Sigmoid colon (tissue), 7 donors: ENCODE results near the gene SMCO3. TPM values are rescaled to one million over a fixed set of nuclear protein-coding genes. Genes with fewer than 3 reads are reported as not detected.

Experiments
- DNase-seq: peaks from one replicate; pipeline ENCODE4 v3.0.0-alpha.2; 2019
- H3K27ac ChIP-seq, 4 donors: fragments of 200-600 bp; sonication (generic); one replicate each; pipeline ENCODE4 v1.5.1; 2016 to 2019; ENCODE audit warnings: mild to moderate bottlenecking in 1 of 4
- H3K27me3 ChIP-seq, 3 donors: fragments of 200-600 bp; sonication (generic); one replicate each; pipeline ENCODE4 v1.5.1; 2019; ENCODE audit warnings: mild to moderate bottlenecking in 1 of 3
- H3K36me3 ChIP-seq, 4 donors: fragments of 200-600 bp; sonication (generic); one replicate each; pipeline ENCODE4 v1.5.1; 2016 to 2019
- H3K4me1 ChIP-seq, 4 donors: fragments of 200-600 bp; sonication (generic); one replicate each; pipeline ENCODE4 v1.5.1; 2017 to 2019
- H3K4me3 ChIP-seq, 4 donors: fragments of 200-600 bp; sonication (generic); one replicate each; pipeline ENCODE4 v1.5.1; 2017 to 2019; ENCODE audit warnings: mild to moderate bottlenecking in 2 of 4, moderate library complexity in 1 of 4
- H3K9me3 ChIP-seq, 4 donors: fragments of 200-600 bp in 3 of 4; sonication (generic) in 3 of 4; one replicate each; pipeline versions ENCODE4 v1.5.1 to v1.6.1; 2013 to 2019
- CTCF ChIP-seq, 4 experiments: fragments of 450-650 bp in 3 of 4; fragments of 200-600 bp in 1 of 4; IDR thresholded peaks; one replicate each; pipeline ENCODE4 v1.5.1; 2016 to 2019; ENCODE audit warnings: antibody characterized with exemption in 4 of 4, mild to moderate bottlenecking in 3 of 4, moderate library complexity in 2 of 4
- EP300 ChIP-seq, 4 donors: sonication (generic); formaldehyde crosslinking; IDR thresholded peaks; one replicate each; pipeline ENCODE4 v1.6.1; 2017; ENCODE audit warnings: antibody characterized with exemption in 4 of 4
- POLR2A ChIP-seq, 2 donors: fragments of 450-650 bp; IDR thresholded peaks; one replicate each; pipeline ENCODE4 v1.6.1; 2016; ENCODE audit warnings: antibody characterized with exemption in 2 of 2, mild to moderate bottlenecking in 2 of 2, moderate library complexity in 2 of 2
- POLR2AphosphoS5 ChIP-seq, 4 donors: sonication (generic); formaldehyde crosslinking; IDR thresholded peaks; one replicate each; pipeline ENCODE4 v1.6.1; 2017; ENCODE audit warnings: antibody characterized with exemption in 4 of 4
- WGBS, 2 donors: extraction: QIAGEN DNeasy Blood & Tissue Kit; methylation state at CpG; one replicate each; pipeline ENCODE4 v1.1.7; 2013; 5-methylcytosine and 5-hydroxymethylcytosine counted together
- intact Hi-C: fragments of 100-400 bp; cut with DNase I; formaldehyde crosslinking; loops from one replicate; pipeline ENCODE4 v1.15.1; 2023
- polyA plus RNA-seq, 3 donors: library from polyadenylated mRNA; stranded (reverse); fragments of 200-250 nt; gene quantifications; one replicate each; pipeline ENCODE4 v1.2.3, GENCODE V29; 2013
- total RNA-seq, 4 donors: library from RNA; depleted of rRNA; stranded (reverse); fragments of >200 nt; gene quantifications; one replicate each; pipeline ENCODE4 v1.1.0, GENCODE V29; 2016
- donor health status: healthy with polysubstance abuse.
- donor health status: Bipolar disorder and iron deficiency.
- donor health status: healthy.

Gene SMCO3
- total and polyA plus RNA-seq, 7 donors: 0.09 to 1.1 (median 0.36) TPM; not detected in 3

GRCh38 chr12:14803011-14803829, 10.8 kb downstream of the SMCO3 start, which contains the start of the genes C12orf60 and WBP11:
Gene C12orf60 (plus strand): TSS chr12:14803670. CDS start chr12:14822936, 19,266 bp downstream.
Gene WBP11 (minus strand): TSS chr12:14803478. CDS start chr12:14801383, 2,095 bp downstream.
- Histone ChIP-seq H3K9me3 (no peaks in the 10 kb centered on the region), H3K36me3 (peaks cover 0 to 15% (median 2%) of the 10 kb centered on the region in 4 donors), H3K4me3 (peak within 1 kb of the TSS; percentile 63 to 84 (median 77)), H3K4me1 (peaks cover 0 to 19% (median 16%) of the 10 kb centered on the region in 4 donors), H3K27me3 (no peaks in the 10 kb centered on the region), H3K27ac (peak within 1 kb of the TSS; percentile 81 to 97 (median 92))
- intact Hi-C loops: loop anchor here (2.0 kb wide), 1 partner anchor 28 kb away; a partner anchor contains a TSS
- 0% methylated on average over 50 of the region's 50 CpGs for WGBS, 2 donors
- peak; percentile 99 for DNase-seq
- TF ChIP-seq POLR2AphosphoS5 (IDR thresholded peaks at IDR 0.05): peak; percentile 84 to 96 (median 88)
- TF ChIP-seq EP300 (IDR thresholded peaks at IDR 0.05): peak in 2 of 4 donors; percentile 15 to 46
- no peak for TF ChIP-seq CTCF (IDR thresholded peaks at IDR 0.05)
- peak; percentile 69 to 70 for TF ChIP-seq POLR2A (IDR thresholded peaks at IDR 0.05)

DNA sequence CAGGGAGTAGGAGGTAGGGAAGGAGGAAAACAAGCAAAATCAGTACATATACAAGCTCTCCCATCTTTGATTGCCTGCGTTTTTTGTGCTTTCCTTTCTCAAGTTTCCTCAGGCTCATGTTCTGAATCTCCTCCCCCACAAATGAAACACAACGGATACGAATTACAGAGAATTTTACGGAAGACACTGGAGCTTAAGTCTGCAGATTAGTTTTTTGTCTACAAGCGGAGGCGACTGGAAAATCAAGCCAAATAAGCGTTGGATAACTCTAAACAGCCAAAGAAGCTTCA, 11.3 kb downstream of the SMCO3 start:
- intact Hi-C loops: loop anchor here (2.0 kb wide), 1 partner anchor 28 kb away; a partner anchor contains a TSS
- peak overlapping the region; percentile 63 to 84 (median 77) for H3K4me3 ChIP-seq
- no peaks in the 10 kb centered on the region for H3K27me3 ChIP-seq
- H3K36me3 ChIP-seq: peaks cover 2 to 21% (median 5%) of the 10 kb centered on the region in 4 donors
- no peaks in the 10 kb centered on the region for H3K9me3 ChIP-seq
- H3K27ac ChIP-seq: peak overlapping the region; percentile 81 to 97 (median 92)
- DNase-seq: no peak
- H3K4me1 ChIP-seq: peaks cover 0 to 19% (median 16%) of the 10 kb centered on the region in 4 donors
- 0 to 1% methylated on average over 7 of the region's 7 CpGs for WGBS, 2 donors
- TF ChIP-seq POLR2AphosphoS5 (IDR thresholded peaks at IDR 0.05) (no peak), EP300 (IDR thresholded peaks at IDR 0.05) (no peak), CTCF (IDR thresholded peaks at IDR 0.05) (no peak), POLR2A (IDR thresholded peaks at IDR 0.05) (no peak)

GRCh38 chr12:14802247-14802646, 11.7 kb downstream of the SMCO3 start:
- 67 to 74% methylated on average over 4 of the region's 4 CpGs for WGBS, 2 donors
- Histone ChIP-seq H3K27ac (peak overlapping the region in 3 of 4 donors; percentile 81 to 97 (median 95)), H3K27me3 (no peaks in the 10 kb centered on the region)

DNA sequence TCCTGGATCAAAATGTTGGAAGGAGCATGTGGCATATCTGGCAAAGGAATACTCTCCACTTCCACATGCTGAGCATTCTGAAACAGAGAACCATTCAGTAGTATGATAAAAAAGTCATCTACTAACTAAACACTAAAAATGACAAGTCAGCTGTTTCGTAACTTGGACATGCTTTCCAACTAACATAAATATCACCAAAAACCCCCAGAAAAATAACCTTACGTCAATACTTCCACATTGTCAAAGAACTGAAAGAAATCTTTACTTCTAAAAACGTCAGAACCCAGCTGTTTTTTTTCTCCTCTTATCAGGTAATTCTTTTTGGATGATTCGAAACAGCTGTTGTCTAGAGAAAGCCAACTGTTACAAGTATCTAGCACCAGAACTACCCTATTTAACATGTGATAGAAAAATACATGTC, 18.9 kb downstream of the SMCO3 start:
- intact Hi-C loops: no loop called here
- peaks cover 18 to 97% (median 37%) of the 10 kb centered on the region in 4 donors for H3K36me3 ChIP-seq
- 79 to 84% methylated on average over 4 of the region's 4 CpGs for WGBS, 2 donors
- H3K4me3 ChIP-seq: no peak overlapping the region
- no peak for TF ChIP-seq CTCF (IDR thresholded peaks at IDR 0.05)
- TF ChIP-seq EP300 (IDR thresholded peaks at IDR 0.05): no peak
- no peak for TF ChIP-seq POLR2A (IDR thresholded peaks at IDR 0.05)
- no peaks in the 10 kb centered on the region for H3K27me3 ChIP-seq
- DNase-seq: no peak
- no peaks in the 10 kb centered on the region for H3K4me1 ChIP-seq
- no peaks in the 10 kb centered on the region for H3K9me3 ChIP-seq
- H3K27ac ChIP-seq: no peak overlapping the region

More at GRCh38 chr12:14802247-14802646, 11.7 kb downstream of the SMCO3 start:
- no peak for DNase-seq
- Histone ChIP-seq H3K36me3 (peaks cover 4 to 25% (median 7%) of the 10 kb centered on the region in 4 donors), H3K4me1 (peaks cover 0 to 19% (median 16%) of the 10 kb centered on the region in 4 donors), H3K4me3 (peak overlapping the region; percentile 63 to 84 (median 77)), H3K9me3 (no peaks in the 10 kb centered on the region)
- TF ChIP-seq POLR2AphosphoS5 (IDR thresholded peaks at IDR 0.05) (no peak), POLR2A (IDR thresholded peaks at IDR 0.05) (no peak), CTCF (IDR thresholded peaks at IDR 0.05) (no peak), EP300 (IDR thresholded peaks at IDR 0.05) (no peak)
- intact Hi-C loops: loop anchor here (2.0 kb wide), 1 partner anchor 27 kb away; a partner anchor contains a TSS
